ENCODE measurements around the gene LINGO3. TPM values are rescaled to one million over a fixed set of nuclear protein-coding genes. Genes with fewer than 3 reads are reported as not detected.

LINGO3 gene
- total RNA-seq, 1 experiment from 2014 or later = 1.3 TPM

- peaks cover 13% of the 10 kb centered on the region for H3K4me1 Mint-ChIP-seq (ENCODE audit: low read depth, unreplicated experiment)
- BruUV-seq (replicated peaks) = no TSS peak
- POLR2A ChIA-PET = no interaction called here
- H3K27ac Mint-ChIP-seq (ENCODE audit: unreplicated experiment) = no peak overlapping the region
- no peaks in the 10 kb centered on the region for H3K27me3 ChIP-seq (replicated peaks; ENCODE audit: control insufficient read depth, insufficient read depth, low read length)
- H3K36me3 ChIP-seq (ENCODE audit: control insufficient read depth, insufficient read depth, low read length) = peaks cover 1% of the 10 kb centered on the region; the same call in 1 of the 2 replicates
- no peak overlapping the region for H3K4me3 Mint-ChIP-seq (ENCODE audit: unreplicated experiment)
- peaks cover 49% of the 10 kb centered on the region for H3K36me3 Mint-ChIP-seq (ENCODE audit: insufficient read depth, unreplicated experiment)
- H3K4me3 ChIP-seq (ENCODE audit: low read depth, low read length) = no peak overlapping the region
- no peaks in the 10 kb centered on the region for H3K9me3 ChIP-seq
- H3K4me1 ChIP-seq = peaks cover 14% of the 10 kb centered on the region
- H3K9me3 Mint-ChIP-seq (ENCODE audit: unreplicated experiment) = no peaks in the 10 kb centered on the region
- CTCF ChIA-PET = interaction anchor here (1.0 kb wide), 1 partner anchor 90 kb away, joined by 3 read pairs; the partner anchor contains the start of gene PLEKHJ1
- no peak for DNase-seq
- no peaks in the 10 kb centered on the region for H3K27me3 Mint-ChIP-seq (ENCODE audit: insufficient read depth, unreplicated experiment)
- TF ChIP-seq CTCF (IDR thresholded peaks at IDR 0.05; ENCODE audit: insufficient read depth in 1 of 2, low read depth in 1 of 2, low read length in 1 of 2, severe bottlenecking in 1 of 2, unreplicated experiment in 1 of 2) = no peak
- intact Hi-C loops (cut with micrococcal nuclease; ENCODE audit: unreplicated experiment) = no loop called here
Measured at GRCh38 chr19:2325281-2326046, 17.5 kb upstream of the LINGO3 start.

GRCh38 chr19:2324220-2324948 is 16.4 kb upstream of the LINGO3 start:
- intact Hi-C loops (cut with micrococcal nuclease; ENCODE audit: unreplicated experiment) = no loop called here
- Histone ChIP-seq H3K9me3 (no peaks in the 10 kb centered on the region), H3K27me3 (replicated peaks; ENCODE audit: control insufficient read depth, insufficient read depth, low read length) (no peaks in the 10 kb centered on the region), H3K36me3 (ENCODE audit: control insufficient read depth, insufficient read depth, low read length) (peaks cover 1% of the 10 kb centered on the region; the same call in 1 of the 2 replicates), H3K4me1 (0 out of 2 replicates have a peak, but pooled peaks cover 3% of the 10 kb centered on the region), H3K4me3 (ENCODE audit: low read depth, low read length) (no peak overlapping the region)
- BruUV-seq (replicated peaks) = no TSS peak
- no peak for DNase-seq
- H3K27ac Mint-ChIP-seq (ENCODE audit: unreplicated experiment) = no peak overlapping the region
- H3K4me3 Mint-ChIP-seq (ENCODE audit: unreplicated experiment) = no peak overlapping the region
- H3K36me3 Mint-ChIP-seq (ENCODE audit: insufficient read depth, unreplicated experiment) = peaks cover 38% of the 10 kb centered on the region
- H3K4me1 Mint-ChIP-seq (ENCODE audit: low read depth, unreplicated experiment) = peaks cover 3% of the 10 kb centered on the region
- H3K9me3 Mint-ChIP-seq (ENCODE audit: unreplicated experiment) = no peaks in the 10 kb centered on the region
- ChIA-PET CTCF (no interaction called here), POLR2A (interaction anchor here (0.6 kb wide), 1 partner anchor 10 kb away, joined by 3 read pairs; no protein-coding TSS in a partner anchor)
- no peak for TF ChIP-seq CTCF (IDR thresholded peaks at IDR 0.05; ENCODE audit: insufficient read depth in 1 of 2, low read depth in 1 of 2, low read length in 1 of 2, severe bottlenecking in 1 of 2, unreplicated experiment in 1 of 2)
- H3K27me3 Mint-ChIP-seq (ENCODE audit: insufficient read depth, unreplicated experiment) = no peaks in the 10 kb centered on the region

- H3K9me3 ChIP-seq = no peaks in the 10 kb centered on the region
- Mint-ChIP-seq H3K36me3 (ENCODE audit: insufficient read depth, unreplicated experiment) (peaks cover 31% of the 10 kb centered on the region), H3K27me3 (ENCODE audit: insufficient read depth, unreplicated experiment) (no peaks in the 10 kb centered on the region), H3K4me3 (ENCODE audit: unreplicated experiment) (no peak overlapping the region), H3K27ac (ENCODE audit: unreplicated experiment) (no peak overlapping the region), H3K4me1 (ENCODE audit: low read depth, unreplicated experiment) (no peaks in the 10 kb centered on the region), H3K9me3 (ENCODE audit: unreplicated experiment) (no peaks in the 10 kb centered on the region)
- no TSS peak for BruUV-seq (replicated peaks)
- intact Hi-C loops (cut with micrococcal nuclease; ENCODE audit: unreplicated experiment) = no loop called here
- H3K4me3 ChIP-seq (ENCODE audit: low read depth, low read length) = no peak overlapping the region
- peaks cover 1% of the 10 kb centered on the region; the same call in 1 of the 2 replicates for H3K36me3 ChIP-seq (ENCODE audit: control insufficient read depth, insufficient read depth, low read length)
- H3K4me1 ChIP-seq = 0 out of 2 replicates have a peak, but pooled peaks cover 3% of the 10 kb centered on the region
- H3K27me3 ChIP-seq (replicated peaks; ENCODE audit: control insufficient read depth, insufficient read depth, low read length) = no peaks in the 10 kb centered on the region
- ChIA-PET CTCF (no interaction called here), POLR2A (no interaction called here)
- DNase-seq = no peak
- no peak for TF ChIP-seq CTCF (IDR thresholded peaks at IDR 0.05; ENCODE audit: insufficient read depth in 1 of 2, low read depth in 1 of 2, low read length in 1 of 2, severe bottlenecking in 1 of 2, unreplicated experiment in 1 of 2)
Measured at GRCh38 chr19:2323707-2324106, 15.8 kb upstream of the LINGO3 start.
